Measurements from ENCODE around the gene SUGCT. TPM values are rescaled to one million over a fixed set of nuclear protein-coding genes. Genes with fewer than 3 reads are reported as not detected.

The SUGCT gene
- polyA plus RNA-seq, 1 of the 3 experiments (the other 2 are of a cell fraction), result 53.7 TPM

DNA sequence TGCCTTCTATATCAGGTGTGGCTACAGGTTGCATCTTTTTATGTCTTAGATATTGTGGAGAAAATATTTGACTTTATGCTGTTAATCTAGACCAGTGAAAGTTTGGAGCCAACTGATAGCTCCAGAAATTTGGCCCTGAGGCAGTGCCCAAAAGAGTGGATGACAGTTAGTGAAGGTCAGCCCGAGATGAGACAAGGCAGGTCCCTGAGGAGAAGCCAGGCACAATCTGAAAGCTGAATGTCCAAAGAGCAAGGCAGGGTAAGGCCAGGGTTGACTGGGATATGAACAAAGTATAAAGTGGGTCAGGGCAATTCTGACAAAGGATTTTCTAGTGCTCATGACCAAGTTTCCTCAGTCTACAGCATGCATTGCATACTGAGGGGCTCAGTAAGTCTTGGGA, 661.9 kb downstream of the SUGCT start:
- Histone ChIP-seq H3K36me3 (replicated peaks in 1 of 2; ENCODE audit: control insufficient read depth in 1 of 2, insufficient read depth in 2 of 2, low read length in 1 of 2) (peaks cover 5 to 11% of the 10 kb centered on the region in 2 experiments), H3K9me2 (no peaks in the 10 kb centered on the region), H3K27me3 (ENCODE audit: insufficient read depth) (no peaks in the 10 kb centered on the region), H3K4me2 (no peak overlapping the region), H3K9ac (no peak overlapping the region), H3K4me1 (ENCODE audit: control insufficient read depth in 1 of 2, insufficient read depth in 2 of 2, low read depth in 1 of 2, low read length in 1 of 2) (peaks cover 4 to 20% of the 10 kb centered on the region in 2 experiments; a peak in 2 of 4 replicates), H3F3A (replicated peaks; ENCODE audit: insufficient read depth) (peaks cover 25% of the 10 kb centered on the region), H3K4me3 (ENCODE audit: low read depth in 2 of 2, low read length in 1 of 2) (no peak overlapping the region), H3K27ac (ENCODE audit: low read depth in 2 of 2, low read length in 1 of 2) (no peak overlapping the region), H3K9me3 (no peaks in the 10 kb centered on the region; the same call in 1 of the 2 replicates), H2AFZ (ENCODE audit: low read depth) (no peak overlapping the region), H3K79me2 (ENCODE audit: insufficient read depth) (peaks cover 48% of the 10 kb centered on the region; the same call in 1 of the 2 replicates), H4K20me1 (ENCODE audit: insufficient read depth) (no peaks in the 10 kb centered on the region)
- no peak for TF ChIP-seq GABPA (IDR thresholded peaks at IDR 0.05; ENCODE audit: low read depth)
- TF ChIP-seq TEAD4 (IDR thresholded peaks at IDR 0.05; ENCODE audit: borderline replicate concordance, insufficient read depth), result no peak
- no peak for TF ChIP-seq JUND (IDR thresholded peaks at IDR 0.05)
- no peak for TF ChIP-seq GATA2 (CRISPR knock-in tag; IDR thresholded peaks at IDR 0.05)
- no peak for TF ChIP-seq RFX5 (IDR thresholded peaks at IDR 0.05; ENCODE audit: low read length)
- TF ChIP-seq, protein P1, sequence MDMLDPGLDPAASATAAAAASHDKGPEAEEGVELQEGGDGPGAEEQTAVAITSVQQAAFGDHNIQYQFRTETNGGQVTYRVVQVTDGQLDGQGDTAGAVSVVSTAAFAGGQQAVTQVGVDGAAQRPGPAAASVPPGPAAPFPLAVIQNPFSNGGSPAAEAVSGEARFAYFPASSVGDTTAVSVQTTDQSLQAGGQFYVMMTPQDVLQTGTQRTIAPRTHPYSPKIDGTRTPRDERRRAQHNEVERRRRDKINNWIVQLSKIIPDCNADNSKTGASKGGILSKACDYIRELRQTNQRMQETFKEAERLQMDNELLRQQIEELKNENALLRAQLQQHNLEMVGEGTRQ (IDR thresholded peaks at IDR 0.05; ENCODE audit: borderline replicate concordance, low read depth, low read length), result no peak
- TF ChIP-seq RXRA (IDR thresholded peaks at IDR 0.05; ENCODE audit: borderline replicate concordance, low read depth), result no peak
- TF ChIP-seq, protein P2, sequence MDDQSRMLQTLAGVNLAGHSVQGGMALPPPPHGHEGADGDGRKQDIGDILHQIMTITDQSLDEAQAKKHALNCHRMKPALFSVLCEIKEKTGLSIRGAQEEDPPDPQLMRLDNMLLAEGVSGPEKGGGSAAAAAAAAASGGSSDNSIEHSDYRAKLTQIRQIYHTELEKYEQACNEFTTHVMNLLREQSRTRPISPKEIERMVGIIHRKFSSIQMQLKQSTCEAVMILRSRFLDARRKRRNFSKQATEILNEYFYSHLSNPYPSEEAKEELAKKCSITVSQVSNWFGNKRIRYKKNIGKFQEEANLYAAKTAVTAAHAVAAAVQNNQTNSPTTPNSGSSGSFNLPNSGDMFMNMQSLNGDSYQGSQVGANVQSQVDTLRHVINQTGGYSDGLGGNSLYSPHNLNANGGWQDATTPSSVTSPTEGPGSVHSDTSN (IDR thresholded peaks at IDR 0.05), result no peak
- ChIA-PET CTCF (interaction anchor here (0.8 to 1.4 kb wide), 2 partner anchors 16 to 564 kb away, joined by 3 to 4 read pairs; no protein-coding TSS in a partner anchor), POLR2A (no interaction called here)
- no peak for DNase-seq
- WGBS (ENCODE audit: low lambda C conversion rate), result 68% methylated on average over 1 of the region's 1 CpG

DNA sequence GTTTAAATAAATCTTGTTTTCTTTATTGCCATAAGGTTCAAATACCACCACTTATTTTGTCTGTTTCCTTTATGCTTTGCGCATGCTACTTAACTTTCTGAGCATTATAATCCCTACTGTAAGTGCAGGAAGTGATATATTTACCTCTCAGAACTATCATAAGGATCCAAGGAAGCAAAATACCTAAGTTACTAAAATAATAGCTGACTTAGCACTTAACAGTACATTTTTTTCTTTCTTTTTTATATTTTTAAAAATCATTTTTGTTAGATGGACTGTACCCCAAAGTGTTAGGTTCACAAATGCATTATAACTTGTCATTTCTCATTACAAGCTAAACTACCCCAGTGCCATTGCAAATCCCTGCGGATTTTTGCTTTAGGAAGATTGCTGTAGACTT, 663.8 kb downstream of the SUGCT start:
- Histone ChIP-seq H2AFZ (ENCODE audit: low read depth) (no peak overlapping the region), H3K9ac (no peak overlapping the region), H3K4me3 (ENCODE audit: low read depth in 2 of 2, low read length in 1 of 2) (no peak overlapping the region), H3K27me3 (ENCODE audit: insufficient read depth) (no peaks in the 10 kb centered on the region), H3K9me2 (no peaks in the 10 kb centered on the region), H3K4me1 (ENCODE audit: control insufficient read depth in 1 of 2, insufficient read depth in 2 of 2, low read depth in 1 of 2, low read length in 1 of 2) (peaks cover 0 to 20% of the 10 kb centered on the region in 2 experiments; a peak in 2 of 4 replicates), H4K20me1 (ENCODE audit: insufficient read depth) (no peaks in the 10 kb centered on the region), H3K9me3 (no peaks in the 10 kb centered on the region; the same call in 1 of the 2 replicates), H3K27ac (ENCODE audit: low read depth in 2 of 2, low read length in 1 of 2) (peak overlapping the region in 1 of 2 experiments; percentile 88; a peak in 2 of 4 replicates), H3K36me3 (replicated peaks in 1 of 2; ENCODE audit: control insufficient read depth in 1 of 2, insufficient read depth in 2 of 2, low read length in 1 of 2) (peaks cover 5 to 11% of the 10 kb centered on the region in 2 experiments), H3K4me2 (no peak overlapping the region), H3F3A (replicated peaks; ENCODE audit: insufficient read depth) (peaks cover 7% of the 10 kb centered on the region), H3K79me2 (ENCODE audit: insufficient read depth) (peaks cover 58% of the 10 kb centered on the region; the same call in 1 of the 2 replicates)
- no peak for DNase-seq
- ChIA-PET CTCF (interaction anchor here (0.9 to 1.5 kb wide), 6 partner anchors 9 to 907 kb away, joined by 3 to 5 read pairs (median 4); no protein-coding TSS in a partner anchor), POLR2A (no interaction called here)
- 85% methylated on average over 2 of the region's 2 CpGs for WGBS (ENCODE audit: low lambda C conversion rate)
- TF ChIP-seq FOXM1 (IDR thresholded peaks at IDR 0.05; ENCODE audit: low read depth), result no peak
- TF ChIP-seq GATA2 (CRISPR knock-in tag; IDR thresholded peaks at IDR 0.05), result no peak
- no peak for TF ChIP-seq TAF1 (IDR thresholded peaks at IDR 0.05; ENCODE audit: borderline replicate concordance, low read depth, low read length)
- TF ChIP-seq, protein P3, sequence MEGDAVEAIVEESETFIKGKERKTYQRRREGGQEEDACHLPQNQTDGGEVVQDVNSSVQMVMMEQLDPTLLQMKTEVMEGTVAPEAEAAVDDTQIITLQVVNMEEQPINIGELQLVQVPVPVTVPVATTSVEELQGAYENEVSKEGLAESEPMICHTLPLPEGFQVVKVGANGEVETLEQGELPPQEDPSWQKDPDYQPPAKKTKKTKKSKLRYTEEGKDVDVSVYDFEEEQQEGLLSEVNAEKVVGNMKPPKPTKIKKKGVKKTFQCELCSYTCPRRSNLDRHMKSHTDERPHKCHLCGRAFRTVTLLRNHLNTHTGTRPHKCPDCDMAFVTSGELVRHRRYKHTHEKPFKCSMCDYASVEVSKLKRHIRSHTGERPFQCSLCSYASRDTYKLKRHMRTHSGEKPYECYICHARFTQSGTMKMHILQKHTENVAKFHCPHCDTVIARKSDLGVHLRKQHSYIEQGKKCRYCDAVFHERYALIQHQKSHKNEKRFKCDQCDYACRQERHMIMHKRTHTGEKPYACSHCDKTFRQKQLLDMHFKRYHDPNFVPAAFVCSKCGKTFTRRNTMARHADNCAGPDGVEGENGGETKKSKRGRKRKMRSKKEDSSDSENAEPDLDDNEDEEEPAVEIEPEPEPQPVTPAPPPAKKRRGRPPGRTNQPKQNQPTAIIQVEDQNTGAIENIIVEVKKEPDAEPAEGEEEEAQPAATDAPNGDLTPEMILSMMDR (IDR thresholded peaks at IDR 0.05), result no peak
- no peak for TF ChIP-seq TCF12 (IDR thresholded peaks at IDR 0.05)
- no peak for TF ChIP-seq SIN3A (IDR thresholded peaks at IDR 0.05; ENCODE audit: borderline replicate concordance, low read depth, low read length)
- no peak for TF ChIP-seq RFX5 (IDR thresholded peaks at IDR 0.05; ENCODE audit: low read length)
- TF ChIP-seq, protein P1 (IDR thresholded peaks at IDR 0.05; ENCODE audit: borderline replicate concordance, low read depth, low read length), result no peak
- TF ChIP-seq CHD2 (IDR thresholded peaks at IDR 0.05; ENCODE audit: low read length, partially characterized antibody), result no peak
- no peak for TF ChIP-seq EZH2phosphoT487 (IDR thresholded peaks at IDR 0.05; ENCODE audit: borderline replicate concordance, low read depth)
- TF ChIP-seq, protein P4, sequence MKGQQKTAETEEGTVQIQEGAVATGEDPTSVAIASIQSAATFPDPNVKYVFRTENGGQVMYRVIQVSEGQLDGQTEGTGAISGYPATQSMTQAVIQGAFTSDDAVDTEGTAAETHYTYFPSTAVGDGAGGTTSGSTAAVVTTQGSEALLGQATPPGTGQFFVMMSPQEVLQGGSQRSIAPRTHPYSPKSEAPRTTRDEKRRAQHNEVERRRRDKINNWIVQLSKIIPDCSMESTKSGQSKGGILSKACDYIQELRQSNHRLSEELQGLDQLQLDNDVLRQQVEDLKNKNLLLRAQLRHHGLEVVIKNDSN (IDR thresholded peaks at IDR 0.05; ENCODE audit: borderline replicate concordance, low read depth), result no peak
- TF ChIP-seq RAD21 (IDR thresholded peaks at IDR 0.05; ENCODE audit: low read length), result no peak
- no peak for TF ChIP-seq POLR2AphosphoS5 (IDR thresholded peaks at IDR 0.05; ENCODE audit: low read depth, low read length)
- TF ChIP-seq RXRA (IDR thresholded peaks at IDR 0.05; ENCODE audit: borderline replicate concordance, low read depth), result no peak
- TF ChIP-seq NRF1 (IDR thresholded peaks at IDR 0.05; ENCODE audit: low read depth, low read length), result no peak
- no peak for TF ChIP-seq JUND (IDR thresholded peaks at IDR 0.05)

Data from SK-N-SH (cell line).